ENCODE data around the gene HESX1.

- TF ChIP-seq, protein P1, sequence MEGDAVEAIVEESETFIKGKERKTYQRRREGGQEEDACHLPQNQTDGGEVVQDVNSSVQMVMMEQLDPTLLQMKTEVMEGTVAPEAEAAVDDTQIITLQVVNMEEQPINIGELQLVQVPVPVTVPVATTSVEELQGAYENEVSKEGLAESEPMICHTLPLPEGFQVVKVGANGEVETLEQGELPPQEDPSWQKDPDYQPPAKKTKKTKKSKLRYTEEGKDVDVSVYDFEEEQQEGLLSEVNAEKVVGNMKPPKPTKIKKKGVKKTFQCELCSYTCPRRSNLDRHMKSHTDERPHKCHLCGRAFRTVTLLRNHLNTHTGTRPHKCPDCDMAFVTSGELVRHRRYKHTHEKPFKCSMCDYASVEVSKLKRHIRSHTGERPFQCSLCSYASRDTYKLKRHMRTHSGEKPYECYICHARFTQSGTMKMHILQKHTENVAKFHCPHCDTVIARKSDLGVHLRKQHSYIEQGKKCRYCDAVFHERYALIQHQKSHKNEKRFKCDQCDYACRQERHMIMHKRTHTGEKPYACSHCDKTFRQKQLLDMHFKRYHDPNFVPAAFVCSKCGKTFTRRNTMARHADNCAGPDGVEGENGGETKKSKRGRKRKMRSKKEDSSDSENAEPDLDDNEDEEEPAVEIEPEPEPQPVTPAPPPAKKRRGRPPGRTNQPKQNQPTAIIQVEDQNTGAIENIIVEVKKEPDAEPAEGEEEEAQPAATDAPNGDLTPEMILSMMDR (conservative IDR thresholded peaks at IDR 0.05) = no peak
- no peak for TF ChIP-seq ZFX (IDR thresholded peaks at IDR 0.05)
Measured at GRCh38 chr3:57158813-57159738, 40.7 kb downstream of the HESX1 start.
